HG03354 (cell line): ENCODE data around the gene TNFRSF25.

Experiments
- ATAC-seq: cut with Tn5 transposase; IDR thresholded peaks from one replicate; pipeline ENCODE4 v1.9.1; 2021; ENCODE audit warnings: mild to moderate bottlenecking; ENCODE audit not compliant: unreplicated experiment, poor library complexity, severe bottlenecking

TNFRSF25 gene

GRCh38 chr1:6489383-6489765 lies 23.4 kb upstream of the TNFRSF25 start:
- ATAC-seq = no peak

- ATAC-seq = no peak
These were observed 22.8 kb upstream of the TNFRSF25 start for GRCh38 chr1:6488602-6489382.

GRCh38 chr1:6487804-6488484 lies 22.0 kb upstream of the TNFRSF25 start:
- ATAC-seq = no peak

- peak; percentile 59 for ATAC-seq
These were observed 20.5 kb upstream of the TNFRSF25 start for GRCh38 chr1:6486433-6487011.

GRCh38 chr1:6485168-6486101 lies 19.5 kb upstream of the TNFRSF25 start:
- no peak for ATAC-seq

GRCh38 chr1:6484826-6485167 lies 18.8 kb upstream of the TNFRSF25 start:
- no peak for ATAC-seq

- ATAC-seq = no peak
These were observed 17.8 kb upstream of the TNFRSF25 start for GRCh38 chr1:6483761-6484117.

- ATAC-seq = no peak
These were observed 17.2 kb upstream of the TNFRSF25 start for GRCh38 chr1:6483017-6483760.

GRCh38 chr1:6481820-6482219 lies 15.8 kb upstream of the TNFRSF25 start:
- no peak for ATAC-seq

GRCh38 chr1:6477039-6477820 lies 11.3 kb upstream of the TNFRSF25 start:
- ATAC-seq = no peak

- no peak for ATAC-seq
These were observed 10.5 kb upstream of the TNFRSF25 start for GRCh38 chr1:6476483-6476882.

GRCh38 chr1:6475381-6476133 lies 9.6 kb upstream of the TNFRSF25 start:
- ATAC-seq = peak; percentile 56

- no peak for ATAC-seq
These were observed 8.9 kb upstream of the TNFRSF25 start for GRCh38 chr1:6474815-6475282.

- ATAC-seq = no peak
These were observed 8.2 kb upstream of the TNFRSF25 start for GRCh38 chr1:6473974-6474814.

GRCh38 chr1:6473156-6473555 lies 7.2 kb upstream of the TNFRSF25 start:
- no peak for ATAC-seq

- ATAC-seq = no peak
These were observed 6.4 kb upstream of the TNFRSF25 start for GRCh38 chr1:6472391-6472790.

- no peak for ATAC-seq
These were observed 6.0 kb upstream of the TNFRSF25 start for GRCh38 chr1:6471970-6472368.
